GM12878 (cell line): Measurements from ENCODE around the gene PMEL.

Experiments
- CBX5 ChIP-seq: sonication (generic); IDR thresholded peaks from 2 replicates; pipeline ENCODE4 v1.6.1; 2016; ENCODE audit warnings: low read depth, moderate library complexity, mild to moderate bottlenecking, inconsistent platforms
- CHD4 ChIP-seq: fragments of 200-600 bp; sonication (generic); IDR thresholded peaks from 2 replicates; pipeline ENCODE4 v1.6.1; 2016; ENCODE audit warnings: mild to moderate bottlenecking
- HDAC2 ChIP-seq: fragments of 200-600 bp; sonication (generic); IDR thresholded peaks from 2 replicates; pipeline ENCODE4 v1.6.1; 2017
- SREBF2 ChIP-seq: IDR thresholded peaks from 2 replicates; pipeline ENCODE4 v1.6.1; 2012; ENCODE audit warnings: mild to moderate bottlenecking, low read length
- TAF1 ChIP-seq: IDR thresholded peaks from 2 replicates; pipeline ENCODE4 v1.6.1; 2011; ENCODE audit warnings: mild to moderate bottlenecking, low read depth, low read length, borderline replicate concordance
- YY1 ChIP-seq: IDR thresholded peaks from 2 replicates; pipeline ENCODE4 v1.6.1; 2011; ENCODE audit warnings: low read depth, mild to moderate bottlenecking, low read length
- TF ChIP-seq, protein P1 (sequence below): IDR thresholded peaks from 2 replicates; pipeline ENCODE4 v1.6.1; 2012; ENCODE audit warnings: mild to moderate bottlenecking, low read depth, low read length
- TF ChIP-seq, protein P2 (sequence below), 3 experiments: IDR thresholded peaks in 2 of 3; conservative IDR thresholded peaks in 1 of 3; 2 replicates each; pipeline ENCODE4 v1.5.1; 2011; ENCODE audit warnings: low read depth in 3 of 3, low read length in 3 of 3, mild to moderate bottlenecking in 3 of 3, control low read depth in 2 of 3, moderate library complexity in 2 of 3, inconsistent platforms in 1 of 3, mixed read lengths in 1 of 3; ENCODE audit not compliant: control insufficient read depth in 2 of 3, insufficient read depth in 1 of 3; ENCODE audit errors: extremely low read depth in 1 of 3
- TF ChIP-seq, protein P3 (sequence below): fragments of 450-650 bp; IDR thresholded peaks from 2 replicates; pipeline ENCODE4 v1.6.1; 2014; ENCODE audit warnings: mild to moderate bottlenecking
- TF ChIP-seq, protein P4 (sequence below): fragments of 450-650 bp; IDR thresholded peaks from 2 replicates; pipeline ENCODE4 v1.6.1; 2017; ENCODE audit warnings: mild to moderate bottlenecking
- TF ChIP-seq, protein P5 (sequence below): IDR thresholded peaks from 2 replicates; pipeline ENCODE4 v1.6.1; 2012; ENCODE audit warnings: improper control_type of control experiment, low read depth, low read length; ENCODE audit not compliant: insufficient replicate concordance

DNA sequence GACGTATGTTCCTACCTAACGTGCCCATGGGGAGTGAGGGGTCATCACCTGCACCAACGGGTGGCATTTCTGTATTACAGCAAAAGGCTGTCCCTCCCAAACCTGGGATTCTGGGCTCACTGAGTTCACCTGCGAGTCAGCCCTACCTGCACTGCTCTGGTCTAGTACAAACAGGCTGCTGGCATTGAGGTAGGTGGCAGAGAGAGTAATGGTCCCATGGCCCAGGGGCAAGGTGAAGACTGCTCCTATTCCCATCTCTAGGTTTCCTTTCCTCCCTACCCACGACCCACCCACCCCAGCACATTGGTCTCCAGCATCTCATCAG is 31.7 kb upstream of the PMEL start:
- TF ChIP-seq, protein P1, sequence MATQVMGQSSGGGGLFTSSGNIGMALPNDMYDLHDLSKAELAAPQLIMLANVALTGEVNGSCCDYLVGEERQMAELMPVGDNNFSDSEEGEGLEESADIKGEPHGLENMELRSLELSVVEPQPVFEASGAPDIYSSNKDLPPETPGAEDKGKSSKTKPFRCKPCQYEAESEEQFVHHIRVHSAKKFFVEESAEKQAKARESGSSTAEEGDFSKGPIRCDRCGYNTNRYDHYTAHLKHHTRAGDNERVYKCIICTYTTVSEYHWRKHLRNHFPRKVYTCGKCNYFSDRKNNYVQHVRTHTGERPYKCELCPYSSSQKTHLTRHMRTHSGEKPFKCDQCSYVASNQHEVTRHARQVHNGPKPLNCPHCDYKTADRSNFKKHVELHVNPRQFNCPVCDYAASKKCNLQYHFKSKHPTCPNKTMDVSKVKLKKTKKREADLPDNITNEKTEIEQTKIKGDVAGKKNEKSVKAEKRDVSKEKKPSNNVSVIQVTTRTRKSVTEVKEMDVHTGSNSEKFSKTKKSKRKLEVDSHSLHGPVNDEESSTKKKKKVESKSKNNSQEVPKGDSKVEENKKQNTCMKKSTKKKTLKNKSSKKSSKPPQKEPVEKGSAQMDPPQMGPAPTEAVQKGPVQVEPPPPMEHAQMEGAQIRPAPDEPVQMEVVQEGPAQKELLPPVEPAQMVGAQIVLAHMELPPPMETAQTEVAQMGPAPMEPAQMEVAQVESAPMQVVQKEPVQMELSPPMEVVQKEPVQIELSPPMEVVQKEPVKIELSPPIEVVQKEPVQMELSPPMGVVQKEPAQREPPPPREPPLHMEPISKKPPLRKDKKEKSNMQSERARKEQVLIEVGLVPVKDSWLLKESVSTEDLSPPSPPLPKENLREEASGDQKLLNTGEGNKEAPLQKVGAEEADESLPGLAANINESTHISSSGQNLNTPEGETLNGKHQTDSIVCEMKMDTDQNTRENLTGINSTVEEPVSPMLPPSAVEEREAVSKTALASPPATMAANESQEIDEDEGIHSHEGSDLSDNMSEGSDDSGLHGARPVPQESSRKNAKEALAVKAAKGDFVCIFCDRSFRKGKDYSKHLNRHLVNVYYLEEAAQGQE: no peak
- TF ChIP-seq, protein P2, sequence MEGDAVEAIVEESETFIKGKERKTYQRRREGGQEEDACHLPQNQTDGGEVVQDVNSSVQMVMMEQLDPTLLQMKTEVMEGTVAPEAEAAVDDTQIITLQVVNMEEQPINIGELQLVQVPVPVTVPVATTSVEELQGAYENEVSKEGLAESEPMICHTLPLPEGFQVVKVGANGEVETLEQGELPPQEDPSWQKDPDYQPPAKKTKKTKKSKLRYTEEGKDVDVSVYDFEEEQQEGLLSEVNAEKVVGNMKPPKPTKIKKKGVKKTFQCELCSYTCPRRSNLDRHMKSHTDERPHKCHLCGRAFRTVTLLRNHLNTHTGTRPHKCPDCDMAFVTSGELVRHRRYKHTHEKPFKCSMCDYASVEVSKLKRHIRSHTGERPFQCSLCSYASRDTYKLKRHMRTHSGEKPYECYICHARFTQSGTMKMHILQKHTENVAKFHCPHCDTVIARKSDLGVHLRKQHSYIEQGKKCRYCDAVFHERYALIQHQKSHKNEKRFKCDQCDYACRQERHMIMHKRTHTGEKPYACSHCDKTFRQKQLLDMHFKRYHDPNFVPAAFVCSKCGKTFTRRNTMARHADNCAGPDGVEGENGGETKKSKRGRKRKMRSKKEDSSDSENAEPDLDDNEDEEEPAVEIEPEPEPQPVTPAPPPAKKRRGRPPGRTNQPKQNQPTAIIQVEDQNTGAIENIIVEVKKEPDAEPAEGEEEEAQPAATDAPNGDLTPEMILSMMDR (IDR thresholded peaks at IDR 0.05 in 2 of 3, conservative IDR thresholded peaks at IDR 0.05 in 1 of 3; ENCODE audit: control insufficient read depth in 2 of 3, extremely low read depth in 1 of 3, insufficient read depth in 1 of 3, low read depth in 3 of 3, low read length in 3 of 3): no peak
- TF ChIP-seq CHD4 (no peak), YY1 (no peak), HDAC2 (no peak), TAF1 (no peak), CBX5 (no peak), SREBF2 (no peak)
- TF ChIP-seq, protein P3, sequence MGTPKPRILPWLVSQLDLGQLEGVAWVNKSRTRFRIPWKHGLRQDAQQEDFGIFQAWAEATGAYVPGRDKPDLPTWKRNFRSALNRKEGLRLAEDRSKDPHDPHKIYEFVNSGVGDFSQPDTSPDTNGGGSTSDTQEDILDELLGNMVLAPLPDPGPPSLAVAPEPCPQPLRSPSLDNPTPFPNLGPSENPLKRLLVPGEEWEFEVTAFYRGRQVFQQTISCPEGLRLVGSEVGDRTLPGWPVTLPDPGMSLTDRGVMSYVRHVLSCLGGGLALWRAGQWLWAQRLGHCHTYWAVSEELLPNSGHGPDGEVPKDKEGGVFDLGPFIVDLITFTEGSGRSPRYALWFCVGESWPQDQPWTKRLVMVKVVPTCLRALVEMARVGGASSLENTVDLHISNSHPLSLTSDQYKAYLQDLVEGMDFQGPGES: no peak
- TF ChIP-seq, protein P4, sequence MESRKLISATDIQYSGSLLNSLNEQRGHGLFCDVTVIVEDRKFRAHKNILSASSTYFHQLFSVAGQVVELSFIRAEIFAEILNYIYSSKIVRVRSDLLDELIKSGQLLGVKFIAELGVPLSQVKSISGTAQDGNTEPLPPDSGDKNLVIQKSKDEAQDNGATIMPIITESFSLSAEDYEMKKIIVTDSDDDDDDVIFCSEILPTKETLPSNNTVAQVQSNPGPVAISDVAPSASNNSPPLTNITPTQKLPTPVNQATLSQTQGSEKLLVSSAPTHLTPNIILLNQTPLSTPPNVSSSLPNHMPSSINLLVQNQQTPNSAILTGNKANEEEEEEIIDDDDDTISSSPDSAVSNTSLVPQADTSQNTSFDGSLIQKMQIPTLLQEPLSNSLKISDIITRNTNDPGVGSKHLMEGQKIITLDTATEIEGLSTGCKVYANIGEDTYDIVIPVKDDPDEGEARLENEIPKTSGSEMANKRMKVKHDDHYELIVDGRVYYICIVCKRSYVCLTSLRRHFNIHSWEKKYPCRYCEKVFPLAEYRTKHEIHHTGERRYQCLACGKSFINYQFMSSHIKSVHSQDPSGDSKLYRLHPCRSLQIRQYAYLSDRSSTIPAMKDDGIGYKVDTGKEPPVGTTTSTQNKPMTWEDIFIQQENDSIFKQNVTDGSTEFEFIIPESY: no peak
- TF ChIP-seq, protein P5, sequence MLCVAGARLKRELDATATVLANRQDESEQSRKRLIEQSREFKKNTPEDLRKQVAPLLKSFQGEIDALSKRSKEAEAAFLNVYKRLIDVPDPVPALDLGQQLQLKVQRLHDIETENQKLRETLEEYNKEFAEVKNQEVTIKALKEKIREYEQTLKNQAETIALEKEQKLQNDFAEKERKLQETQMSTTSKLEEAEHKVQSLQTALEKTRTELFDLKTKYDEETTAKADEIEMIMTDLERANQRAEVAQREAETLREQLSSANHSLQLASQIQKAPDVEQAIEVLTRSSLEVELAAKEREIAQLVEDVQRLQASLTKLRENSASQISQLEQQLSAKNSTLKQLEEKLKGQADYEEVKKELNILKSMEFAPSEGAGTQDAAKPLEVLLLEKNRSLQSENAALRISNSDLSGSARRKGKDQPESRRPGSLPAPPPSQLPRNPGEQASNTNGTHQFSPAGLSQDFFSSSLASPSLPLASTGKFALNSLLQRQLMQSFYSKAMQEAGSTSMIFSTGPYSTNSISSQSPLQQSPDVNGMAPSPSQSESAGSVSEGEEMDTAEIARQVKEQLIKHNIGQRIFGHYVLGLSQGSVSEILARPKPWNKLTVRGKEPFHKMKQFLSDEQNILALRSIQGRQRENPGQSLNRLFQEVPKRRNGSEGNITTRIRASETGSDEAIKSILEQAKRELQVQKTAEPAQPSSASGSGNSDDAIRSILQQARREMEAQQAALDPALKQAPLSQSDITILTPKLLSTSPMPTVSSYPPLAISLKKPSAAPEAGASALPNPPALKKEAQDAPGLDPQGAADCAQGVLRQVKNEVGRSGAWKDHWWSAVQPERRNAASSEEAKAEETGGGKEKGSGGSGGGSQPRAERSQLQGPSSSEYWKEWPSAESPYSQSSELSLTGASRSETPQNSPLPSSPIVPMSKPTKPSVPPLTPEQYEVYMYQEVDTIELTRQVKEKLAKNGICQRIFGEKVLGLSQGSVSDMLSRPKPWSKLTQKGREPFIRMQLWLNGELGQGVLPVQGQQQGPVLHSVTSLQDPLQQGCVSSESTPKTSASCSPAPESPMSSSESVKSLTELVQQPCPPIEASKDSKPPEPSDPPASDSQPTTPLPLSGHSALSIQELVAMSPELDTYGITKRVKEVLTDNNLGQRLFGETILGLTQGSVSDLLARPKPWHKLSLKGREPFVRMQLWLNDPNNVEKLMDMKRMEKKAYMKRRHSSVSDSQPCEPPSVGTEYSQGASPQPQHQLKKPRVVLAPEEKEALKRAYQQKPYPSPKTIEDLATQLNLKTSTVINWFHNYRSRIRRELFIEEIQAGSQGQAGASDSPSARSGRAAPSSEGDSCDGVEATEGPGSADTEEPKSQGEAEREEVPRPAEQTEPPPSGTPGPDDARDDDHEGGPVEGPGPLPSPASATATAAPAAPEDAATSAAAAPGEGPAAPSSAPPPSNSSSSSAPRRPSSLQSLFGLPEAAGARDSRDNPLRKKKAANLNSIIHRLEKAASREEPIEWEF: no peak
